Heart left ventricle (tissue), 13 donors: ENCODE results near the gene MOCS3.

Experiments
- CTCF ChIP-seq, 12 donors: fragments of 200-600 bp; sonication (generic) in 4 of 12; IDR thresholded peaks; one replicate each; pipeline versions ENCODE4 v1.5.0 to v1.8.0; 2018 to 2022; ENCODE audit warnings: antibody characterized with exemption in 12 of 12, mild to moderate bottlenecking in 5 of 12
- POLR2A ChIP-seq, 2 donors: fragments of 450-650 bp; IDR thresholded peaks; one replicate each; pipeline ENCODE4 v1.6.1; 2017; ENCODE audit warnings: antibody characterized with exemption in 2 of 2, mild to moderate bottlenecking in 2 of 2, moderate library complexity in 2 of 2
- donor health status: ischemic (EF 13 %, LVEDD 7.1; RV severe dilation, severe dysfunction).
- donor health status: DM: no; HTN: yes; CAD: no.
- donor health status: DM: no; HTN: no; CAD: no.
- donor health status: ischemic (EF 25% LVEDD 6.9; RV normal size, moderate dysfunction).
- donor health status: ischemic (EF 25% LVEDD 5.7; RV mildly dilated, moderate dysfunction).
- donor health status: ischemic (EF 35%, LVEDD 5.7; RV mildly dilated, moderate dysfunction).
- donor health status: nonischemic (EF 11% LVEDD 7.7; RV severe dilation, severe dysfunction).
- donor health status: DM: yes; HTN: yes; CAD: no.
- donor health status: PGD.
- donor health status: ischemic (EF 29% LVEDD 5.4; RV normal size, mild dysfunction).
- donor health status: nonischemic (EF 23%, LVEDD 6.1; RV moderate dilation, normal function).

GRCh38 chr20:50968289-50968688 lies 9.7 kb downstream of the MOCS3 start:
- TF ChIP-seq CTCF (IDR thresholded peaks at IDR 0.05) (no peak), POLR2A (IDR thresholded peaks at IDR 0.05) (no peak)
